Glutamatergic neuron (in vitro differentiated cells): ENCODE data around the gene MMP10. TPM values are rescaled to one million over a fixed set of nuclear protein-coding genes. Genes with fewer than 3 reads are reported as not detected.

Experiments
- DNase-seq: peaks from one replicate; pipeline ENCODE4 v3.0.0; 2022
- H3K27ac Mint-ChIP-seq: one replicate; pipeline ENCODE4 v1.8.0; 2020; ENCODE audit warnings: mild to moderate bottlenecking, mixed read lengths, inconsistent platforms; ENCODE audit not compliant: unreplicated experiment
- H3K27me3 Mint-ChIP-seq: one replicate; pipeline ENCODE4 v1.8.0; 2020; ENCODE audit warnings: mild to moderate bottlenecking, moderate library complexity, mixed read lengths, inconsistent platforms; ENCODE audit not compliant: unreplicated experiment
- H3K36me3 Mint-ChIP-seq: one replicate; pipeline ENCODE4 v1.8.0; 2020; ENCODE audit warnings: mild to moderate bottlenecking, mixed read lengths, inconsistent platforms; ENCODE audit not compliant: unreplicated experiment
- H3K4me1 Mint-ChIP-seq: one replicate; pipeline ENCODE4 v1.8.0; 2020; ENCODE audit warnings: mild to moderate bottlenecking, low read depth, mixed read lengths, inconsistent platforms; ENCODE audit not compliant: unreplicated experiment
- H3K4me3 Mint-ChIP-seq: one replicate; pipeline ENCODE4 v1.8.0; 2020; ENCODE audit warnings: mild to moderate bottlenecking, mixed read lengths, inconsistent platforms; ENCODE audit not compliant: unreplicated experiment
- H3K9me3 Mint-ChIP-seq: one replicate; pipeline ENCODE4 v1.8.0; 2020; ENCODE audit warnings: mild to moderate bottlenecking, moderate library complexity, mixed read lengths, inconsistent platforms; ENCODE audit not compliant: unreplicated experiment
- CTCF ChIP-seq: fragments of 200-600 bp; sonication (generic); IDR thresholded peaks from one replicate; pipeline ENCODE4 v1.5.0; 2021; ENCODE audit not compliant: partially characterized antibody, unreplicated experiment
- total RNA-seq: library from RNA; stranded (reverse); fragmentation: NEBNext Ultra II Directional; extraction: Animal tissue kit (Norgen Biotek cat#: 25700); gene quantifications from one replicate; pipeline ENCODE4 v1.2.1, GENCODE V29; 2021; ENCODE audit not compliant: unreplicated experiment

MMP10 gene
- total RNA-seq, 1 donor from 2014 or later: not detected

- DNase-seq: no peak
- Mint-ChIP-seq H3K27ac (no peak overlapping the region), H3K9me3 (no peaks in the 10 kb centered on the region), H3K4me3 (no peak overlapping the region), H3K27me3 (peaks cover 6% of the 10 kb centered on the region), H3K36me3 (no peaks in the 10 kb centered on the region), H3K4me1 (no peaks in the 10 kb centered on the region)
- no peak for TF ChIP-seq CTCF
These were observed 18.7 kb downstream of the MMP10 start for GRCh38 chr11:102761646-102762238.

GRCh38 chr11:102760344-102761035 is 19.9 kb downstream of the MMP10 start:
- peaks cover 6% of the 10 kb centered on the region for H3K27me3 Mint-ChIP-seq
- no peak for TF ChIP-seq CTCF
- no peaks in the 10 kb centered on the region for H3K4me1 Mint-ChIP-seq
- H3K9me3 Mint-ChIP-seq: no peaks in the 10 kb centered on the region
- H3K36me3 Mint-ChIP-seq: no peaks in the 10 kb centered on the region
- H3K4me3 Mint-ChIP-seq: no peak overlapping the region
- H3K27ac Mint-ChIP-seq: no peak overlapping the region
- DNase-seq: no peak

- TF ChIP-seq CTCF: no peak
These were observed 22.4 kb downstream of the MMP10 start for GRCh38 chr11:102757823-102758549.

GRCh38 chr11:102753267-102753666 is 27.2 kb downstream of the MMP10 start:
- Mint-ChIP-seq H3K9me3 (peaks cover 3% of the 10 kb centered on the region), H3K27me3 (no peaks in the 10 kb centered on the region), H3K36me3 (peaks cover 5% of the 10 kb centered on the region), H3K4me3 (no peak overlapping the region), H3K27ac (no peak overlapping the region), H3K4me1 (no peaks in the 10 kb centered on the region)
- no peak for TF ChIP-seq CTCF
- DNase-seq: no peak

More at GRCh38 chr11:102757823-102758549, 22.4 kb downstream of the MMP10 start:
- Mint-ChIP-seq H3K27ac (no peak overlapping the region), H3K4me1 (no peaks in the 10 kb centered on the region), H3K27me3 (peaks cover 2% of the 10 kb centered on the region), H3K9me3 (no peaks in the 10 kb centered on the region), H3K4me3 (no peak overlapping the region), H3K36me3 (no peaks in the 10 kb centered on the region)
- DNase-seq: no peak

GRCh38 chr11:102751673-102752072 is 28.8 kb downstream of the MMP10 start:
- Mint-ChIP-seq H3K36me3 (peaks cover 5% of the 10 kb centered on the region), H3K27ac (no peak overlapping the region), H3K4me1 (no peaks in the 10 kb centered on the region), H3K4me3 (no peak overlapping the region), H3K9me3 (peaks cover 7% of the 10 kb centered on the region), H3K27me3 (no peaks in the 10 kb centered on the region)
- no peak for DNase-seq
- TF ChIP-seq CTCF: no peak
